ENCODE measurements around the gene DPYSL5.
"Not testable (repeated sequence)": the region's sequence is repeated elsewhere in the genome, so short reads cannot be mapped to it uniquely, and the experiment has no call there.

The DPYSL5 gene

GRCh38 chr2:26875065-26875634 is 27.2 kb downstream of the DPYSL5 start:
- no peak for DNase-seq

- no peak for DNase-seq
Observed at GRCh38 chr2:26875808-26876207, 27.9 kb downstream of the DPYSL5 start.

GRCh38 chr2:26876260-26876659 is 28.3 kb downstream of the DPYSL5 start:
- no peak for DNase-seq

GRCh38 chr2:26877276-26877675 is 29.3 kb downstream of the DPYSL5 start:
- no peak for DNase-seq

- DNase-seq: no peak
Observed at GRCh38 chr2:26880161-26880560, 32.2 kb downstream of the DPYSL5 start.

GRCh38 chr2:26880910-26881435 is 33.0 kb downstream of the DPYSL5 start:
- no peak for DNase-seq

- DNase-seq: not testable (repeated sequence)
Observed at GRCh38 chr2:26882220-26882619, 34.3 kb downstream of the DPYSL5 start.

- no peak for DNase-seq
Observed at GRCh38 chr2:26883956-26884355, 36.0 kb downstream of the DPYSL5 start.

- DNase-seq: no peak
Observed at GRCh38 chr2:26884486-26884885, 36.6 kb downstream of the DPYSL5 start.

- no peak for DNase-seq
Observed at GRCh38 chr2:26885651-26886329, 37.9 kb downstream of the DPYSL5 start.

- no peak for DNase-seq
Observed at GRCh38 chr2:26886736-26887135, 38.8 kb downstream of the DPYSL5 start.

GRCh38 chr2:26887151-26887550 is 39.2 kb downstream of the DPYSL5 start:
- DNase-seq: no peak

GRCh38 chr2:26889796-26890195 is 41.9 kb downstream of the DPYSL5 start:
- DNase-seq: no peak

- DNase-seq: no peak
Observed at GRCh38 chr2:26890341-26891000, 42.5 kb downstream of the DPYSL5 start.

- DNase-seq: no peak
Observed at GRCh38 chr2:26892133-26892532, 44.2 kb downstream of the DPYSL5 start.

- no peak for DNase-seq
Observed at GRCh38 chr2:26892922-26893524, 45.1 kb downstream of the DPYSL5 start.

GRCh38 chr2:26894136-26894535 is 46.2 kb downstream of the DPYSL5 start:
- no peak for DNase-seq

GRCh38 chr2:26897807-26898479 is 50.0 kb downstream of the DPYSL5 start:
- DNase-seq: no peak

- DNase-seq: no peak
Observed at GRCh38 chr2:26898480-26899078, 50.6 kb downstream of the DPYSL5 start.

GRCh38 chr2:26899500-26900164 is 51.7 kb downstream of the DPYSL5 start:
- DNase-seq: no peak

- DNase-seq: no peak
Observed at GRCh38 chr2:26900831-26901321, 52.9 kb downstream of the DPYSL5 start.
